ENCODE measurements around the gene ZNF177. TPM values are rescaled to one million over a fixed set of nuclear protein-coding genes. Genes with fewer than 3 reads are reported as not detected.
A peak's percentile ranks its signal among the peaks of the same experiment; 100 is the strongest.

ZNF177 gene
- polyA plus RNA-seq, 3 donors: 0.22 to 0.51 TPM; not detected in 1

DNA sequence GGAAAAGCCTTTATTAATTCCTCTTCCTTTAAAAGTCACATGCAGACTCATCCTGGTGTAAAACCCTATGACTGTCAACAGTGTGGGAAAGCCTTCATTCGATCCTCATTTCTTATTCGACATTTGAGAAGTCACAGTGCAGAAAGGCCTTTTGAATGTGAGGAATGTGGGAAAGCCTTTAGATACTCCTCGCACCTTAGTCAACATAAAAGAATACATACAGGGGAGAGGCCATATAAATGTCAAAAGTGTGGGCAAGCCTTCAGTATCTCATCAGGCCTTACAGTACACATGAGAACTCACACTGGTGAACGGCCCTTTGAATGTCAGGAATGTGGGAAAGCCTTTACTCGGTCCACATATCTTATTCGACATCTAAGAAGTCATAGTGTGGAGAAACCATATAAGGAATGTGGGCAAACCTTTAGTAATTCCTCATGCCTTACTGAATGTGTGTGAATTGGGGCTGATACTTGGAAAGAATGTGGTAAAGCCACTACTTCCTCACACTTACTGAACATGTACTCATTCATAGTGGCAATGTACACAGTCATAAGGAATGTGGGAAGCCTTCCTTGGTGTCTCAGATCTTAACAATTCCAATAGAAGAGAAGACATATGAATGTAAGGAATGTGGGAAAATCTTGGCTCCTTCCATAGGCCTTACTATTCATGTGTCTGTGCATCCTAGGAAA lies 20.1 kb upstream of the ZNF177 start:
- intact Hi-C loops (cut with micrococcal nuclease): no loop called here
- Histone ChIP-seq H2AFZ (ENCODE audit: insufficient read depth, low read depth, low read length, poor library complexity, severe bottlenecking) (no peak overlapping the region), H3K9me3 (replicated peaks in 1 of 2; ENCODE audit: control insufficient read depth in 1 of 2, insufficient read depth in 1 of 2, low read length in 2 of 2) (peaks cover 48 to 95% of the 10 kb centered on the region in 2 donors), H3K4me3 (replicated peaks in 1 of 3; ENCODE audit: low read depth in 2 of 3, low read length in 3 of 3) (peak overlapping the region in 1 of 3 experiments; percentile 45), H3K4me1 (ENCODE audit: control insufficient read depth in 1 of 2, insufficient read depth in 2 of 2, low read length in 2 of 2) (no peaks in the 10 kb centered on the region), H4K20me1 (ENCODE audit: insufficient read depth, low read length) (no peaks in the 10 kb centered on the region), H3K27ac (ENCODE audit: low read depth in 1 of 2, low read length in 2 of 2) (no peak overlapping the region), H3K9ac (ENCODE audit: insufficient read depth, low read length, poor library complexity, severe bottlenecking) (no peak overlapping the region), H3K4me2 (replicated peaks; ENCODE audit: extremely low read depth, low read length, poor library complexity, severe bottlenecking) (no peak overlapping the region), H3K79me2 (ENCODE audit: insufficient read depth, low read length) (no peaks in the 10 kb centered on the region), H3K27me3 (ENCODE audit: control insufficient read depth in 2 of 2, insufficient read depth in 2 of 2, low read length in 2 of 2) (no peaks in the 10 kb centered on the region), H3K36me3 (replicated peaks in 1 of 2; ENCODE audit: control insufficient read depth in 1 of 2, insufficient read depth in 2 of 2, low read length in 2 of 2) (peaks cover 16 to 59% of the 10 kb centered on the region in 2 donors)
- peaks cover 49 to 93% (median 85%) of the 10 kb centered on the region in 7 donors for H3K9me3 Mint-ChIP-seq
- H3K27me3 Mint-ChIP-seq (ENCODE audit: low read depth in 3 of 3): no peaks in the 10 kb centered on the region
- TF ChIP-seq, protein P1, sequence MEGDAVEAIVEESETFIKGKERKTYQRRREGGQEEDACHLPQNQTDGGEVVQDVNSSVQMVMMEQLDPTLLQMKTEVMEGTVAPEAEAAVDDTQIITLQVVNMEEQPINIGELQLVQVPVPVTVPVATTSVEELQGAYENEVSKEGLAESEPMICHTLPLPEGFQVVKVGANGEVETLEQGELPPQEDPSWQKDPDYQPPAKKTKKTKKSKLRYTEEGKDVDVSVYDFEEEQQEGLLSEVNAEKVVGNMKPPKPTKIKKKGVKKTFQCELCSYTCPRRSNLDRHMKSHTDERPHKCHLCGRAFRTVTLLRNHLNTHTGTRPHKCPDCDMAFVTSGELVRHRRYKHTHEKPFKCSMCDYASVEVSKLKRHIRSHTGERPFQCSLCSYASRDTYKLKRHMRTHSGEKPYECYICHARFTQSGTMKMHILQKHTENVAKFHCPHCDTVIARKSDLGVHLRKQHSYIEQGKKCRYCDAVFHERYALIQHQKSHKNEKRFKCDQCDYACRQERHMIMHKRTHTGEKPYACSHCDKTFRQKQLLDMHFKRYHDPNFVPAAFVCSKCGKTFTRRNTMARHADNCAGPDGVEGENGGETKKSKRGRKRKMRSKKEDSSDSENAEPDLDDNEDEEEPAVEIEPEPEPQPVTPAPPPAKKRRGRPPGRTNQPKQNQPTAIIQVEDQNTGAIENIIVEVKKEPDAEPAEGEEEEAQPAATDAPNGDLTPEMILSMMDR (IDR thresholded peaks at IDR 0.05): no peak
- H3K36me3 Mint-ChIP-seq: peaks cover 49 to 60% of the 10 kb centered on the region in 2 donors
- no peak for DNase-seq
- H3K4me1 Mint-ChIP-seq: no peaks in the 10 kb centered on the region
- no CpG with 5 or more reads among the region's 6 CpGs for WGBS (ENCODE audit: insufficient coverage)
- no peak overlapping the region for H3K4me3 Mint-ChIP-seq
- no peak overlapping the region for H3K27ac Mint-ChIP-seq

DNA sequence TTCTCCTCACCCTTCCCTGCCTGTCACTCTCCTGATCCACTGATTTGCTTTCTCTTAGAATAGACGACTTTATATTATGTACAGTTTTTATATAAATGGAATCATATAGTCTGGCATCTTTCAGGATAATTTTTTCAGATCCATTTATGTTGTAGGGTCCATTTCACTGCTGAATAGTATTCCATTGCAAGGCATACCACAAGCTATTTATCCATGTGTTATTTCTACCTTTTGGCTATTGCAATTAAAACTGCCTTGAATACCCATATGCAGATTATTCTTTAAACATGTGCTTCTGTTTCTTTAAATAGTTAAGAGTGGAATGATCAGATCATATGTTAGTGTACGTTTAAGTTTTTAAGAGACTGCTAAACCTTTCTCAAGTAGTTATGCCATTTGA lies 17.8 kb upstream of the ZNF177 start:
- Histone ChIP-seq H3K4me3 (replicated peaks in 1 of 3; ENCODE audit: low read depth in 2 of 3, low read length in 3 of 3) (no peak overlapping the region), H3K9ac (ENCODE audit: insufficient read depth, low read length, poor library complexity, severe bottlenecking) (no peak overlapping the region), H3K79me2 (ENCODE audit: insufficient read depth, low read length) (no peaks in the 10 kb centered on the region), H2AFZ (ENCODE audit: insufficient read depth, low read depth, low read length, poor library complexity, severe bottlenecking) (no peak overlapping the region), H3K27ac (ENCODE audit: low read depth in 1 of 2, low read length in 2 of 2) (no peak overlapping the region), H3K27me3 (ENCODE audit: control insufficient read depth in 2 of 2, insufficient read depth in 2 of 2, low read length in 2 of 2) (no peaks in the 10 kb centered on the region), H3K9me3 (replicated peaks in 1 of 2; ENCODE audit: control insufficient read depth in 1 of 2, insufficient read depth in 1 of 2, low read length in 2 of 2) (peaks cover 41 to 95% of the 10 kb centered on the region in 2 donors), H3K4me1 (ENCODE audit: control insufficient read depth in 1 of 2, insufficient read depth in 2 of 2, low read length in 2 of 2) (no peaks in the 10 kb centered on the region), H3K4me2 (replicated peaks; ENCODE audit: extremely low read depth, low read length, poor library complexity, severe bottlenecking) (no peak overlapping the region), H3K36me3 (replicated peaks in 1 of 2; ENCODE audit: control insufficient read depth in 1 of 2, insufficient read depth in 2 of 2, low read length in 2 of 2) (peaks cover 16 to 39% of the 10 kb centered on the region in 2 donors), H4K20me1 (ENCODE audit: insufficient read depth, low read length) (no peaks in the 10 kb centered on the region)
- TF ChIP-seq, protein P1 (IDR thresholded peaks at IDR 0.05): no peak
- Mint-ChIP-seq H3K4me1 (no peaks in the 10 kb centered on the region), H3K4me3 (no peak overlapping the region), H3K9me3 (peaks cover 39 to 92% (median 84%) of the 10 kb centered on the region in 7 donors), H3K27ac (no peak overlapping the region), H3K36me3 (peaks cover 30 to 43% of the 10 kb centered on the region in 2 donors), H3K27me3 (ENCODE audit: low read depth in 3 of 3) (no peaks in the 10 kb centered on the region)
- no CpG with 5 or more reads among the region's 2 CpGs for WGBS (ENCODE audit: insufficient coverage)
- no peak for DNase-seq
- intact Hi-C loops (cut with micrococcal nuclease): no loop called here
